Heart left ventricle (tissue), 13 donors: ENCODE results near the gene BBOX1.

Experiments used
- POLR2A ChIP-seq, 2 donors: fragments of 450-650 bp; IDR thresholded peaks; one replicate each; pipeline ENCODE4 v1.6.1; 2017; ENCODE audit warnings: antibody characterized with exemption in 2 of 2, mild to moderate bottlenecking in 2 of 2, moderate library complexity in 2 of 2
- TF ChIP-seq, protein P1 (sequence below), 12 donors: fragments of 200-600 bp; sonication (generic) in 4 of 12; IDR thresholded peaks; one replicate each; pipeline versions ENCODE4 v1.5.0 to v1.8.0; 2018 to 2022; ENCODE audit warnings: antibody characterized with exemption in 12 of 12, mild to moderate bottlenecking in 5 of 12
- donor health status: ischemic (EF 13 %, LVEDD 7.1; RV severe dilation, severe dysfunction).
- donor health status: DM: no; HTN: yes; CAD: no.
- donor health status: DM: no; HTN: no; CAD: no.
- donor health status: ischemic (EF 25% LVEDD 6.9; RV normal size, moderate dysfunction).
- donor health status: ischemic (EF 25% LVEDD 5.7; RV mildly dilated, moderate dysfunction).
- donor health status: ischemic (EF 35%, LVEDD 5.7; RV mildly dilated, moderate dysfunction).
- donor health status: nonischemic (EF 11% LVEDD 7.7; RV severe dilation, severe dysfunction).
- donor health status: DM: yes; HTN: yes; CAD: no.
- donor health status: PGD.
- donor health status: ischemic (EF 29% LVEDD 5.4; RV normal size, mild dysfunction).
- donor health status: nonischemic (EF 23%, LVEDD 6.1; RV moderate dilation, normal function).

DNA sequence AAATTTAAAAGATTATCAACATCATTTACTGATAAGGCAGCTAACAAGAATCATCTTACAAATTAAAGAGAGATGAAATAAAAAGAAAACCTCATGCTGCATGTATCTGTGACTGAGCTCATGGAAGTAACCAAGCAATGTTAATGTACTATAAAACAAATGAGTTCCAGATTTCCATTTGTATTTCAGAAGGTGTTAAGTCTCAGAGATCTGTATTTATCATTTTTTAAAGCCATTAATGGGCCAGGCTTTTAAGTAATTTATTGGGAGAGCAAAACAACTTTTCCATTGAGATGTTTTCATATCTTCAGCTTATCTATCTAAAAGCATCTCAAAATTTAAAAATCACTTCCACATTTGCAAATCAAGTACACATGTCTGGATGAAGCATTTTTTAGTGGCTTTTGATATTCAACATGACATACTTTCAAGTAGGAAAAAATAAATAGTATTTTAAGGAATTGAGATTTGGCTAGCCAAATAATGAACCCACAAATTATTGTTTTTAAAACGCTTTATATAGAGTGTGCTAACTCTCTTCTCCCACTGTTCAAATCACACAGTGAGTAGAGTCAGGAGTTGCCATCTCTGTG, 17.9 kb upstream of the BBOX1 start:
- TF ChIP-seq, protein P1, sequence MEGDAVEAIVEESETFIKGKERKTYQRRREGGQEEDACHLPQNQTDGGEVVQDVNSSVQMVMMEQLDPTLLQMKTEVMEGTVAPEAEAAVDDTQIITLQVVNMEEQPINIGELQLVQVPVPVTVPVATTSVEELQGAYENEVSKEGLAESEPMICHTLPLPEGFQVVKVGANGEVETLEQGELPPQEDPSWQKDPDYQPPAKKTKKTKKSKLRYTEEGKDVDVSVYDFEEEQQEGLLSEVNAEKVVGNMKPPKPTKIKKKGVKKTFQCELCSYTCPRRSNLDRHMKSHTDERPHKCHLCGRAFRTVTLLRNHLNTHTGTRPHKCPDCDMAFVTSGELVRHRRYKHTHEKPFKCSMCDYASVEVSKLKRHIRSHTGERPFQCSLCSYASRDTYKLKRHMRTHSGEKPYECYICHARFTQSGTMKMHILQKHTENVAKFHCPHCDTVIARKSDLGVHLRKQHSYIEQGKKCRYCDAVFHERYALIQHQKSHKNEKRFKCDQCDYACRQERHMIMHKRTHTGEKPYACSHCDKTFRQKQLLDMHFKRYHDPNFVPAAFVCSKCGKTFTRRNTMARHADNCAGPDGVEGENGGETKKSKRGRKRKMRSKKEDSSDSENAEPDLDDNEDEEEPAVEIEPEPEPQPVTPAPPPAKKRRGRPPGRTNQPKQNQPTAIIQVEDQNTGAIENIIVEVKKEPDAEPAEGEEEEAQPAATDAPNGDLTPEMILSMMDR (IDR thresholded peaks at IDR 0.05): no peak
- TF ChIP-seq POLR2A (IDR thresholded peaks at IDR 0.05): no peak
